ENCODE results near the gene FCMR. TPM values are rescaled to one million over a fixed set of nuclear protein-coding genes. Genes with fewer than 3 reads are reported as not detected.

FCMR gene
- total and polyA plus RNA-seq, 2 experiments from 2014 or later = 0.84 TPM; not detected in 1

DNA sequence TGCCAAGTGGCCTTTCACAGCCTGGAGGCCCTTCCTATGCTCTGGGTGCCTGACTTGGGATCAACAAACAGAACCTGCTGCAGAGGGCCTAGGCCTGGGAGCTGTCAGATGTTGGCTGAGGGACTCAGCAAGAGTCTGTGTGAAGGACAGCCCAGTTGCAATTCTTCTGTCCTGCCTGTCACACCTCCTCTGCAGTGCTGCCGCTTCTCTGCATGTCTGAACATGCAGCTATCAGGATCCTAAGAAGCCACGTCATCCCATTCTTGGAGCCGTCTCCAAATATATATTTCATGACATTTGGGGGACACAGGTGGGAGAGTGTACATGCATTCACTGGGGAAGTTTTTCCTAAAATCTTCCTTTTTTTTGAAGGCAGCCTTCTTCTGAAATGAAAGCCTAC, 39.9 kb upstream of the FCMR start:
- Mint-ChIP-seq H3K27ac (no peak overlapping the region), H3K9me3 (no peaks in the 10 kb centered on the region), H3K36me3 (ENCODE audit: low read depth) (no peaks in the 10 kb centered on the region), H3K27me3 (ENCODE audit: insufficient read depth, low read depth, poor library complexity) (peaks cover 4% of the 10 kb centered on the region), H3K4me1 (no peaks in the 10 kb centered on the region), H3K4me3 (no peak overlapping the region)
- H3K9me2 ChIP-seq (ENCODE audit: insufficient read depth) = no peaks in the 10 kb centered on the region; the same call in 1 of the 2 replicates
- ATAC-seq = no peak
- H3K36me3 ChIP-seq (ENCODE audit: insufficient read depth) = no peaks in the 10 kb centered on the region
- no peak overlapping the region for H3K4me3 ChIP-seq
- no peaks in the 10 kb centered on the region for H3K79me2 ChIP-seq (replicated peaks; ENCODE audit: insufficient read depth)
- no peaks in the 10 kb centered on the region for H4K20me1 ChIP-seq (replicated peaks; ENCODE audit: insufficient read depth)
- no peak for DNase-seq (ENCODE audit: low spot score)
- TF ChIP-seq POLR2AphosphoS5 (IDR thresholded peaks at IDR 0.05; ENCODE audit: low read depth) (no peak), EZH2 (IDR thresholded peaks at IDR 0.05; ENCODE audit: low read depth, unreplicated experiment) (no peak), ZNF114 (CRISPR knock-in tag; IDR thresholded peaks at IDR 0.05) (no peak), JUNB (IDR thresholded peaks at IDR 0.05; ENCODE audit: unreplicated experiment) (no peak), EZH2phosphoT487 (IDR thresholded peaks at IDR 0.05; ENCODE audit: unreplicated experiment) (no peak), STAT1 (IDR thresholded peaks at IDR 0.05; ENCODE audit: unreplicated experiment) (no peak), ZNF462 (CRISPR knock-in tag; IDR thresholded peaks at IDR 0.05) (no peak), CREB1 (CRISPR knock-in tag; IDR thresholded peaks at IDR 0.05; ENCODE audit: low read depth) (no peak), NANOG (IDR thresholded peaks at IDR 0.05; ENCODE audit: borderline replicate concordance) (no peak), ZNF331 (CRISPR knock-in tag; IDR thresholded peaks at IDR 0.05; ENCODE audit: low read depth) (no peak)
- TF ChIP-seq, protein P1, sequence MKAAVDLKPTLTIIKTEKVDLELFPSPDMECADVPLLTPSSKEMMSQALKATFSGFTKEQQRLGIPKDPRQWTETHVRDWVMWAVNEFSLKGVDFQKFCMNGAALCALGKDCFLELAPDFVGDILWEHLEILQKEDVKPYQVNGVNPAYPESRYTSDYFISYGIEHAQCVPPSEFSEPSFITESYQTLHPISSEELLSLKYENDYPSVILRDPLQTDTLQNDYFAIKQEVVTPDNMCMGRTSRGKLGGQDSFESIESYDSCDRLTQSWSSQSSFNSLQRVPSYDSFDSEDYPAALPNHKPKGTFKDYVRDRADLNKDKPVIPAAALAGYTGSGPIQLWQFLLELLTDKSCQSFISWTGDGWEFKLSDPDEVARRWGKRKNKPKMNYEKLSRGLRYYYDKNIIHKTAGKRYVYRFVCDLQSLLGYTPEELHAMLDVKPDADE (IDR thresholded peaks at IDR 0.05) = no peak
- TF ChIP-seq, protein P2, sequence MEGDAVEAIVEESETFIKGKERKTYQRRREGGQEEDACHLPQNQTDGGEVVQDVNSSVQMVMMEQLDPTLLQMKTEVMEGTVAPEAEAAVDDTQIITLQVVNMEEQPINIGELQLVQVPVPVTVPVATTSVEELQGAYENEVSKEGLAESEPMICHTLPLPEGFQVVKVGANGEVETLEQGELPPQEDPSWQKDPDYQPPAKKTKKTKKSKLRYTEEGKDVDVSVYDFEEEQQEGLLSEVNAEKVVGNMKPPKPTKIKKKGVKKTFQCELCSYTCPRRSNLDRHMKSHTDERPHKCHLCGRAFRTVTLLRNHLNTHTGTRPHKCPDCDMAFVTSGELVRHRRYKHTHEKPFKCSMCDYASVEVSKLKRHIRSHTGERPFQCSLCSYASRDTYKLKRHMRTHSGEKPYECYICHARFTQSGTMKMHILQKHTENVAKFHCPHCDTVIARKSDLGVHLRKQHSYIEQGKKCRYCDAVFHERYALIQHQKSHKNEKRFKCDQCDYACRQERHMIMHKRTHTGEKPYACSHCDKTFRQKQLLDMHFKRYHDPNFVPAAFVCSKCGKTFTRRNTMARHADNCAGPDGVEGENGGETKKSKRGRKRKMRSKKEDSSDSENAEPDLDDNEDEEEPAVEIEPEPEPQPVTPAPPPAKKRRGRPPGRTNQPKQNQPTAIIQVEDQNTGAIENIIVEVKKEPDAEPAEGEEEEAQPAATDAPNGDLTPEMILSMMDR (conservative IDR thresholded peaks at IDR 0.05; ENCODE audit: low read depth in 2 of 2) = no peak
- TF ChIP-seq, protein P3, sequence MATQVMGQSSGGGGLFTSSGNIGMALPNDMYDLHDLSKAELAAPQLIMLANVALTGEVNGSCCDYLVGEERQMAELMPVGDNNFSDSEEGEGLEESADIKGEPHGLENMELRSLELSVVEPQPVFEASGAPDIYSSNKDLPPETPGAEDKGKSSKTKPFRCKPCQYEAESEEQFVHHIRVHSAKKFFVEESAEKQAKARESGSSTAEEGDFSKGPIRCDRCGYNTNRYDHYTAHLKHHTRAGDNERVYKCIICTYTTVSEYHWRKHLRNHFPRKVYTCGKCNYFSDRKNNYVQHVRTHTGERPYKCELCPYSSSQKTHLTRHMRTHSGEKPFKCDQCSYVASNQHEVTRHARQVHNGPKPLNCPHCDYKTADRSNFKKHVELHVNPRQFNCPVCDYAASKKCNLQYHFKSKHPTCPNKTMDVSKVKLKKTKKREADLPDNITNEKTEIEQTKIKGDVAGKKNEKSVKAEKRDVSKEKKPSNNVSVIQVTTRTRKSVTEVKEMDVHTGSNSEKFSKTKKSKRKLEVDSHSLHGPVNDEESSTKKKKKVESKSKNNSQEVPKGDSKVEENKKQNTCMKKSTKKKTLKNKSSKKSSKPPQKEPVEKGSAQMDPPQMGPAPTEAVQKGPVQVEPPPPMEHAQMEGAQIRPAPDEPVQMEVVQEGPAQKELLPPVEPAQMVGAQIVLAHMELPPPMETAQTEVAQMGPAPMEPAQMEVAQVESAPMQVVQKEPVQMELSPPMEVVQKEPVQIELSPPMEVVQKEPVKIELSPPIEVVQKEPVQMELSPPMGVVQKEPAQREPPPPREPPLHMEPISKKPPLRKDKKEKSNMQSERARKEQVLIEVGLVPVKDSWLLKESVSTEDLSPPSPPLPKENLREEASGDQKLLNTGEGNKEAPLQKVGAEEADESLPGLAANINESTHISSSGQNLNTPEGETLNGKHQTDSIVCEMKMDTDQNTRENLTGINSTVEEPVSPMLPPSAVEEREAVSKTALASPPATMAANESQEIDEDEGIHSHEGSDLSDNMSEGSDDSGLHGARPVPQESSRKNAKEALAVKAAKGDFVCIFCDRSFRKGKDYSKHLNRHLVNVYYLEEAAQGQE (IDR thresholded peaks at IDR 0.05; ENCODE audit: unreplicated experiment) = no peak
- H3F3A ChIP-seq (replicated peaks; ENCODE audit: low read depth) = no peaks in the 10 kb centered on the region
- no peak overlapping the region for H2AFZ ChIP-seq
- H3K4me2 ChIP-seq = no peak overlapping the region
- H3K27ac ChIP-seq (ENCODE audit: low read depth) = no peak overlapping the region
- no peaks in the 10 kb centered on the region for H3K27me3 ChIP-seq (ENCODE audit: insufficient read depth)
- no peaks in the 10 kb centered on the region for H3K4me1 ChIP-seq (ENCODE audit: insufficient read depth)
